ENCODE results near the gene GTF3C5. TPM values are rescaled to one million over a fixed set of nuclear protein-coding genes. Genes with fewer than 3 reads are reported as not detected.

Gene GTF3C5
- total and polyA plus RNA-seq, 2 of the 4 experiments (the other 2 are of a cell fraction) = 49.1 to 52.3 TPM

- no peak for TF ChIP-seq RFX5 (IDR thresholded peaks at IDR 0.05; ENCODE audit: low read depth, low read length)
These were observed 7.5 kb upstream of the GTF3C5 start (continued) for GRCh38 chr9:133023117-133023890.

- Histone ChIP-seq H3K4me2 (ENCODE audit: low read depth, low read length) (no peak overlapping the region), H2BK5ac (ENCODE audit: low read depth, low read length, poor library complexity, severe bottlenecking) (no peak overlapping the region), H2AK9ac (replicated peaks; ENCODE audit: low read depth, low read length, poor library complexity) (no peak overlapping the region), H2AK5ac (ENCODE audit: low read depth, low read length) (no peak overlapping the region), H3K23ac (ENCODE audit: low read depth, low read length) (no peak overlapping the region), H3K9me1 (ENCODE audit: insufficient read depth, low read length) (no peaks in the 10 kb centered on the region), H2BK20ac (ENCODE audit: low read depth, low read length) (no peak overlapping the region), H4K20me1 (ENCODE audit: insufficient read depth, low read length) (0 out of 2 replicates have a peak, but pooled peaks cover under 1% of the 10 kb centered on the region), H4K5ac (ENCODE audit: low read depth, low read length) (no peak overlapping the region), H3K4me1 (ENCODE audit: control insufficient read depth, insufficient read depth, low read length) (peaks cover 3% of the 10 kb centered on the region), H3K79me1 (ENCODE audit: low read depth in 1 of 2, low read length in 2 of 2) (peaks cover 9 to 20% of the 10 kb centered on the region in 2 experiments), H2BK15ac (ENCODE audit: low read depth, low read length) (no peak overlapping the region), H4K91ac (ENCODE audit: insufficient read depth, low read depth, low read length) (no peak overlapping the region), H3K4me3 (ENCODE audit: insufficient read depth, low read depth, low read length) (no peak overlapping the region), H3K14ac (replicated peaks; ENCODE audit: low read depth, low read length) (no peak overlapping the region), H3K9me3 (ENCODE audit: control insufficient read depth, insufficient read depth, low read length) (no peaks in the 10 kb centered on the region), H3K27ac (ENCODE audit: insufficient read depth, low read length) (no peak overlapping the region), H2BK120ac (ENCODE audit: low read depth, low read length) (no peak overlapping the region), H3K27me3 (ENCODE audit: control insufficient read depth, insufficient read depth, low read length) (no peaks in the 10 kb centered on the region; the same call in 1 of the 2 replicates), H3K18ac (ENCODE audit: low read depth, low read length) (no peak overlapping the region), H4K8ac (ENCODE audit: low read depth in 2 of 2, low read length in 2 of 2) (no peak overlapping the region), H3K9ac (ENCODE audit: low read depth, low read length) (no peak overlapping the region), H3K4ac (ENCODE audit: low read depth, low read length) (no peak overlapping the region), H2AFZ (replicated peaks; ENCODE audit: low read length, poor library complexity) (no peak overlapping the region), H3K36me3 (ENCODE audit: control insufficient read depth, insufficient read depth, low read length) (no peaks in the 10 kb centered on the region), H3K56ac (ENCODE audit: extremely low read depth, insufficient read depth, low read length) (no peak overlapping the region)
- no peak for DNase-seq
- ChIA-PET CTCF (no interaction called here), POLR2A (ENCODE audit: unreplicated experiment) (no interaction called here)
- dilution Hi-C loops (cut with HindIII; ENCODE audit: low sequenced_read_pairs, unreplicated experiment) = no loop called here
- intact Hi-C loops (cut with micrococcal nuclease) = no loop called here
- no TSS peak for BruUV-seq (replicated peaks)
- ATAC-seq (ENCODE audit: low read depth) = no peak
- WGBS, 2 experiments (ENCODE audit: extremely low coverage in 2 of 2, insufficient read length in 1 of 2) = no CpG with 5 or more reads among the region's 3 CpGs
- in situ Hi-C loops (cut with MboI; ENCODE audit: low sequenced_read_pairs) = loop anchor here (25.0 kb wide), 1 partner anchor 461 kb away; the partner anchor contains the start of gene SLC2A6
- TF ChIP-seq CEBPB (IDR thresholded peaks at IDR 0.05; ENCODE audit: low read depth, low read length) (no peak), RAD21 (IDR thresholded peaks at IDR 0.05; ENCODE audit: low read length) (no peak), MXI1 (IDR thresholded peaks at IDR 0.05; ENCODE audit: borderline replicate concordance, low read depth, low read length) (no peak), BHLHE40 (IDR thresholded peaks at IDR 0.05; ENCODE audit: low read depth, low read length) (no peak), RCOR1 (IDR thresholded peaks at IDR 0.05; ENCODE audit: insufficient replicate concordance, low read length) (no peak), RFX5 (IDR thresholded peaks at IDR 0.05; ENCODE audit: low read depth, low read length) (no peak), ELK1 (IDR thresholded peaks at IDR 0.05; ENCODE audit: borderline replicate concordance, low read depth, low read length) (no peak), CTCF (conservative IDR thresholded peaks at IDR 0.05; ENCODE audit: low read depth, low read length) (no peak), MAZ (IDR thresholded peaks at IDR 0.05; ENCODE audit: borderline replicate concordance, low read depth, low read length) (no peak), NFE2L2 (IDR thresholded peaks at IDR 0.05; ENCODE audit: low read depth, low read length) (no peak), MAFK (IDR thresholded peaks at IDR 0.05; ENCODE audit: low read depth, low read length) (no peak), POLR2A (IDR thresholded peaks at IDR 0.05; ENCODE audit: low read depth, low read length) (no peak)
These were observed 4.4 kb upstream of the GTF3C5 start for GRCh38 chr9:133026426-133026825.
